HL-60 (cell line): ENCODE data around the gene KCNJ9.

Source experiments
- CTCF ChIP-seq: IDR thresholded peaks from one replicate; pipeline ENCODE4 v1.5.1; 2011; ENCODE audit warnings: low read length, control low read depth, inconsistent platforms; ENCODE audit not compliant: insufficient read depth
- POLR2AphosphoS5 ChIP-seq: IDR thresholded peaks from 2 replicates; pipeline ENCODE4 v1.6.1; 2012; ENCODE audit warnings: low read depth

GRCh38 chr1:160066829-160067745 lies 14.3 kb upstream of the KCNJ9 start:
- TF ChIP-seq CTCF, result no peak
- TF ChIP-seq POLR2AphosphoS5, result no peak
